Neural progenitor cell (in vitro differentiated cells): ENCODE measurements around the gene CBLN1. TPM values are rescaled to one million over a fixed set of nuclear protein-coding genes. Genes with fewer than 3 reads are reported as not detected.

Experiments
- DNase-seq: peaks from one replicate; pipeline ENCODE4 v3.0.0-alpha.2; 2016; ENCODE audit warnings: low spot score
- H2AFZ ChIP-seq: fragments of 200-600 bp; sonication (generic); replicated peaks from 2 replicates; pipeline ENCODE4 v1.6.1; 2016; ENCODE audit warnings: antibody characterized with exemption
- H3F3A ChIP-seq: fragments of 200-600 bp; sonication (generic); 2 replicates; pipeline ENCODE4 v1.6.1; 2016; ENCODE audit warnings: antibody characterized with exemption, low read depth
- H3K27ac ChIP-seq: fragments of 200-600 bp; sonication (generic); 2 replicates; pipeline ENCODE4 v1.5.1; 2016; ENCODE audit warnings: mild to moderate bottlenecking
- H3K27me3 ChIP-seq: fragments of 200-600 bp; sonication (generic); 2 replicates; pipeline ENCODE4 v1.6.1; 2016; ENCODE audit warnings: mild to moderate bottlenecking, moderate library complexity
- H3K36me3 ChIP-seq: fragments of 200-600 bp; sonication (generic); 2 replicates; pipeline ENCODE4 v1.5.1; 2016
- H3K4me1 ChIP-seq: fragments of 200-600 bp; sonication (generic); 2 replicates; pipeline ENCODE4 v1.6.1; 2016; ENCODE audit warnings: mixed run types
- H3K4me2 ChIP-seq: fragments of 200-600 bp; sonication (generic); 2 replicates; pipeline ENCODE4 v1.6.1; 2016
- H3K4me3 ChIP-seq: fragments of 200-600 bp; sonication (generic); 2 replicates; pipeline ENCODE4 v1.5.1; 2016
- H3K79me2 ChIP-seq: fragments of 200-600 bp; sonication (generic); 2 replicates; pipeline ENCODE4 v1.6.1; 2016; ENCODE audit warnings: low read depth
- H3K9ac ChIP-seq: fragments of 200-600 bp; sonication (generic); 2 replicates; pipeline ENCODE4 v1.6.1; 2016
- H3K9me3 ChIP-seq: fragments of 200-600 bp; sonication (generic); 2 replicates; pipeline ENCODE4 v1.5.1; 2016; ENCODE audit warnings: low read depth
- H4K20me1 ChIP-seq: fragments of 200-600 bp; sonication (generic); 2 replicates; pipeline ENCODE4 v1.6.1; 2016; ENCODE audit warnings: low read depth
- H3K27ac Mint-ChIP-seq: 3 replicates; pipeline ENCODE4 v1.8.0; 2021; ENCODE audit warnings: mixed read lengths
- H3K27me3 Mint-ChIP-seq: 2 replicates; pipeline ENCODE4 v1.8.0; 2022; ENCODE audit warnings: low read depth, mild to moderate bottlenecking, inconsistent platforms, moderate library complexity, mixed read lengths; ENCODE audit not compliant: insufficient read depth
- H3K36me3 Mint-ChIP-seq: 3 replicates; pipeline ENCODE4 v1.8.0; 2021; ENCODE audit warnings: mixed read lengths
- H3K4me1 Mint-ChIP-seq: 3 replicates; pipeline ENCODE4 v1.8.0; 2021; ENCODE audit warnings: mixed read lengths
- H3K4me3 Mint-ChIP-seq: 3 replicates; pipeline ENCODE4 v1.8.0; 2021; ENCODE audit warnings: mild to moderate bottlenecking, moderate library complexity, mixed read lengths
- H3K9me3 Mint-ChIP-seq: 3 replicates; pipeline ENCODE4 v1.8.0; 2020; ENCODE audit warnings: mixed read lengths
- EZH2 ChIP-seq: fragments of 200-600 bp; sonication (generic); IDR thresholded peaks from 2 replicates; pipeline ENCODE4 v1.6.1; 2017; ENCODE audit warnings: antibody characterized with exemption, mild to moderate bottlenecking, moderate library complexity
- EZH2phosphoT487 ChIP-seq: fragments of 200-600 bp; sonication (generic); IDR thresholded peaks from 2 replicates; pipeline ENCODE4 v1.6.1; 2017; ENCODE audit warnings: antibody characterized with exemption
- total RNA-seq: library from RNA; depleted of rRNA; stranded (reverse); fragments of >200 nt; gene quantifications from 2 replicates; pipeline ENCODE4 v1.2.3, GENCODE V29; 2015; ENCODE audit warnings: low replicate concordance
- TF ChIP-seq, protein P1 (sequence below): fragments of 200-600 bp; sonication (generic); IDR thresholded peaks from 2 replicates; pipeline ENCODE4 v1.5.1; 2017; ENCODE audit warnings: antibody characterized with exemption, mild to moderate bottlenecking

CBLN1 gene
- total RNA-seq, 1 donor from 2014 or later: 0.11 TPM

DNA sequence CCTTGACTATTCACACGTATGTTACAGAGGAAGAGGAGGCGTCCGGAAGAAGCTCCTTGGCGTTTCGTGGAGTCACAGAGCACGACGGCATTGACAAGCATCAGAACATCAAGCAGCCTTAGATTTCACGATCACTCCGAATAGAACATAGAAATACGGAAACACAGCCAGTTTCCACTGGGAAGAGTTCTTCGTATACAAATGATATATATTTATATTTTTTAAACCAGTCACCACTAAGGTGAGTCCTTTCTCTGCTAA, 3.1 kb downstream of the CBLN1 start:
- peaks cover 94% of the 10 kb centered on the region for H3K27me3 ChIP-seq
- H3K36me3 ChIP-seq: no peaks in the 10 kb centered on the region
- peaks cover 48% of the 10 kb centered on the region for H3K4me1 Mint-ChIP-seq
- H2AFZ ChIP-seq: no peak overlapping the region
- H3K4me2 ChIP-seq: peak overlapping the region; percentile 66
- TF ChIP-seq EZH2phosphoT487 (no peak), EZH2 (no peak)
- TF ChIP-seq, protein P1, sequence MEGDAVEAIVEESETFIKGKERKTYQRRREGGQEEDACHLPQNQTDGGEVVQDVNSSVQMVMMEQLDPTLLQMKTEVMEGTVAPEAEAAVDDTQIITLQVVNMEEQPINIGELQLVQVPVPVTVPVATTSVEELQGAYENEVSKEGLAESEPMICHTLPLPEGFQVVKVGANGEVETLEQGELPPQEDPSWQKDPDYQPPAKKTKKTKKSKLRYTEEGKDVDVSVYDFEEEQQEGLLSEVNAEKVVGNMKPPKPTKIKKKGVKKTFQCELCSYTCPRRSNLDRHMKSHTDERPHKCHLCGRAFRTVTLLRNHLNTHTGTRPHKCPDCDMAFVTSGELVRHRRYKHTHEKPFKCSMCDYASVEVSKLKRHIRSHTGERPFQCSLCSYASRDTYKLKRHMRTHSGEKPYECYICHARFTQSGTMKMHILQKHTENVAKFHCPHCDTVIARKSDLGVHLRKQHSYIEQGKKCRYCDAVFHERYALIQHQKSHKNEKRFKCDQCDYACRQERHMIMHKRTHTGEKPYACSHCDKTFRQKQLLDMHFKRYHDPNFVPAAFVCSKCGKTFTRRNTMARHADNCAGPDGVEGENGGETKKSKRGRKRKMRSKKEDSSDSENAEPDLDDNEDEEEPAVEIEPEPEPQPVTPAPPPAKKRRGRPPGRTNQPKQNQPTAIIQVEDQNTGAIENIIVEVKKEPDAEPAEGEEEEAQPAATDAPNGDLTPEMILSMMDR: no peak
- peak overlapping the region; percentile 7 for H3K4me3 ChIP-seq
- H3K27ac Mint-ChIP-seq: no peak overlapping the region
- H3K4me3 Mint-ChIP-seq: peak overlapping the region; percentile 64
- H3K36me3 Mint-ChIP-seq: peaks cover 2% of the 10 kb centered on the region
- H3K4me1 ChIP-seq: peaks cover 59% of the 10 kb centered on the region
- peaks cover 92% of the 10 kb centered on the region for H4K20me1 ChIP-seq
- no peaks in the 10 kb centered on the region for H3K79me2 ChIP-seq
- no peak overlapping the region for H3K9ac ChIP-seq
- H3K9me3 Mint-ChIP-seq: peaks cover 2% of the 10 kb centered on the region
- H3K9me3 ChIP-seq: no peaks in the 10 kb centered on the region
- no peak for DNase-seq
- peaks cover 80% of the 10 kb centered on the region for H3K27me3 Mint-ChIP-seq
- H3K27ac ChIP-seq: no peak overlapping the region
- H3F3A ChIP-seq: peaks cover 37% of the 10 kb centered on the region

DNA sequence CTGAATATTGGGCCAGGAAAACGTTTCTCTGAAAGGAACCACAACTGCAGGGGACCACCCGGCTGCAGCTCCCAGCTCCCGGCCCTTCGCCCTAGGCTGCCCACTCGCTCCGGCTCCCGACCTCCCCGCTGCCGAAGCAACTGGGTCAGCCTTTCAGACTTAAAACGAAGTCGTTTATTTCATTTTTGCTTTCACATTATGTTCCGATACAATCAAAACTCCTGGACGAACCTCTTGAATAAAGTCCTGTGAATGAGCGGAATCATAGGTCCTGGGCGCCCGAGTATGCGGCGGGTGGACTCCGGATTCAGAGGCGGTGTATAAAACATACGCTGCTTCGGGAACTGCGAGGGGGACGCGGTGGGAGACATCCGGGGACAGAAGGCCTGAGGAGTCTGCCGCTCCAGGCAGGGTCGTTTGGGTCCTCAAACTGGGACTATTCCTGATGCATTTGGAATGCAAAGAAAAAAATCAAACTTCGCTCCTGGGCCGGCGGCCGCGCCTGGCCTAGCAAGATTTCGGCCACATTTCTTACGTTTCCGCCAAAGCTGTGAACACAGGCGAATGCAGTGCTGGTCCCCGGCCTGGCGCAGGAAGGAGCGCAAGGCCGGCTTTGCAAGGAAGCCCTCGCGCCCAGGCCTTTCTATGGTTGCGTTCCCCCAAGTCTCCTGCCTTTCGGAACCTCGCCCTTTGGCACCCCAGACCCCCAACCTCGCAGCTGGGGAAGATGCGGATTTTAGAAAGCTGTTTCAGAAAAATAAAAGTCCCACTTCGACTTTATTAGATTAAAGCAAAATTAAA, 3.7 kb downstream of the CBLN1 start:
- H3K4me3 Mint-ChIP-seq: peak overlapping the region; percentile 64
- TF ChIP-seq EZH2 (peak; percentile 100), EZH2phosphoT487 (peak; percentile 98)
- TF ChIP-seq, protein P1: no peak
- no peak overlapping the region for H3K9ac ChIP-seq
- peaks cover 2% of the 10 kb centered on the region for H3K36me3 Mint-ChIP-seq
- H3K36me3 ChIP-seq: no peaks in the 10 kb centered on the region
- no peak overlapping the region for H3K27ac ChIP-seq
- H3K27ac Mint-ChIP-seq: no peak overlapping the region
- peak overlapping the region; percentile 66 for H3K4me2 ChIP-seq
- no peaks in the 10 kb centered on the region for H3K9me3 ChIP-seq
- no peaks in the 10 kb centered on the region for H3K79me2 ChIP-seq
- peaks cover 33% of the 10 kb centered on the region for H3F3A ChIP-seq
- H3K4me1 Mint-ChIP-seq: peaks cover 48% of the 10 kb centered on the region
- H4K20me1 ChIP-seq: peaks cover 87% of the 10 kb centered on the region
- H3K27me3 ChIP-seq: peaks cover 94% of the 10 kb centered on the region
- peaks cover 2% of the 10 kb centered on the region for H3K9me3 Mint-ChIP-seq
- peak overlapping the region; percentile 7 for H3K4me3 ChIP-seq
- H3K27me3 Mint-ChIP-seq: peaks cover 80% of the 10 kb centered on the region
- peaks cover 54% of the 10 kb centered on the region for H3K4me1 ChIP-seq
- no peak overlapping the region for H2AFZ ChIP-seq
- DNase-seq: peak; percentile 64

DNA sequence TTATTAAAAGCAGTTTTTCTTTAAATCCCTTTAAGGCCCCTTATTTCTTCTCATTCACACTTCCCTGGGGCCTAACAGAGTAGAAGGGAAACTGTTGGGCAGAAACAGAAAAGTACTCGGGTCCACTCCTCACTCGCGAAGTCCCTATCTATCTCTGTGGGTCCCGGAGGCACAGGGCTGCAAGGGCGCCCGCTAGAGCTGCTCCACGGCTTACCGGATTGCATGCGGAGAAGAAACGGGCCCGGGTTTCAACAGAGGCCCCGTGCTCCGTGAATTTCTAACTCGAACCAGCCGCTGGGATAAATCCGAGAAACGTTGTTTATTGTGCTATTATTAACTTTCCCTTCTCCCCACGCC, 4.3 kb downstream of the CBLN1 start:
- Mint-ChIP-seq H3K27ac (no peak overlapping the region), H3K36me3 (peaks cover 2% of the 10 kb centered on the region), H3K27me3 (peaks cover 78% of the 10 kb centered on the region), H3K9me3 (peaks cover 5% of the 10 kb centered on the region), H3K4me1 (peaks cover 42% of the 10 kb centered on the region), H3K4me3 (no peak overlapping the region)
- no peaks in the 10 kb centered on the region for H3K36me3 ChIP-seq
- peaks cover 94% of the 10 kb centered on the region for H3K27me3 ChIP-seq
- peak overlapping the region; percentile 66 for H3K4me2 ChIP-seq
- no peaks in the 10 kb centered on the region for H3K9me3 ChIP-seq
- peaks cover 81% of the 10 kb centered on the region for H4K20me1 ChIP-seq
- H3K9ac ChIP-seq: no peak overlapping the region
- TF ChIP-seq EZH2 (no peak), EZH2phosphoT487 (no peak)
- TF ChIP-seq, protein P1: no peak
- peaks cover 48% of the 10 kb centered on the region for H3K4me1 ChIP-seq
- H3K4me3 ChIP-seq: no peak overlapping the region
- peak; percentile 46 for DNase-seq
- no peak overlapping the region for H3K27ac ChIP-seq
- no peak overlapping the region for H2AFZ ChIP-seq
- H3K79me2 ChIP-seq: no peaks in the 10 kb centered on the region
- peaks cover 31% of the 10 kb centered on the region for H3F3A ChIP-seq
